H9 (cell line): ENCODE results near the gene FXYD2. TPM values are rescaled to one million over a fixed set of nuclear protein-coding genes. Genes with fewer than 3 reads are reported as not detected.

Experiments
- DNase-seq: peaks from one replicate; pipeline ENCODE4 v3.0.0-alpha.2; 2017
- H2AFZ ChIP-seq: one replicate; pipeline ENCODE4 v1.6.1; 2013; ENCODE audit warnings: mild to moderate bottlenecking, low read length, control low read depth, moderate library complexity
- H2AK5ac ChIP-seq: 2 replicates; pipeline ENCODE4 v1.6.1; 2013; ENCODE audit warnings: low read length, control low read depth, mixed read lengths; ENCODE audit not compliant: insufficient read length
- H2BK120ac ChIP-seq: one replicate; pipeline ENCODE4 v1.6.1; 2013; ENCODE audit warnings: low read depth, mild to moderate bottlenecking, low read length, control low read depth, inconsistent platforms; ENCODE audit not compliant: poor library complexity, severe bottlenecking
- H2BK12ac ChIP-seq: 2 replicates; pipeline ENCODE4 v1.6.1; 2013; ENCODE audit warnings: low read length, control low read depth, mixed read lengths, low read depth; ENCODE audit not compliant: insufficient read length
- H2BK15ac ChIP-seq: 2 replicates; pipeline ENCODE4 v1.6.1; 2013; ENCODE audit warnings: low read depth, low read length, control low read depth
- H2BK20ac ChIP-seq: one replicate; pipeline ENCODE4 v1.6.1; 2013; ENCODE audit warnings: low read depth, mild to moderate bottlenecking, low read length, control low read depth, inconsistent platforms; ENCODE audit not compliant: poor library complexity, severe bottlenecking
- H2BK5ac ChIP-seq: 2 replicates; pipeline ENCODE4 v1.6.1; 2013; ENCODE audit warnings: low read length, control low read depth, mixed read lengths; ENCODE audit not compliant: insufficient read length
- H3K14ac ChIP-seq: 2 replicates; pipeline ENCODE4 v1.6.1; 2013; ENCODE audit warnings: low read length, control low read depth; ENCODE audit not compliant: insufficient read depth
- H3K18ac ChIP-seq: 2 replicates; pipeline ENCODE4 v1.6.1; 2013; ENCODE audit warnings: low read depth, mild to moderate bottlenecking, mixed read lengths, low read length, control low read depth; ENCODE audit not compliant: insufficient read length
- H3K23ac ChIP-seq: 2 replicates; pipeline ENCODE4 v1.6.1; 2013; ENCODE audit warnings: low read length, control low read depth, mixed read lengths, low read depth; ENCODE audit not compliant: insufficient read length
- H3K23me2 ChIP-seq: 2 replicates; pipeline ENCODE4 v1.6.1; 2013; ENCODE audit warnings: low read depth, mild to moderate bottlenecking, mixed read lengths, low read length, control low read depth; ENCODE audit not compliant: insufficient read length, poor library complexity, severe bottlenecking
- H3K27ac ChIP-seq: 2 replicates; pipeline ENCODE4 v1.5.1; 2013; ENCODE audit warnings: low read length, control low read depth, mixed read lengths, low read depth; ENCODE audit not compliant: insufficient read length
- H3K27me3 ChIP-seq: 2 replicates; pipeline ENCODE4 v1.6.1; 2013; ENCODE audit warnings: low read length, control low read depth, inconsistent platforms; ENCODE audit not compliant: insufficient read depth
- H3K4ac ChIP-seq: 2 replicates; pipeline ENCODE4 v1.6.1; 2013; ENCODE audit warnings: low read depth, mild to moderate bottlenecking, control low read depth, inconsistent platforms, low read length, moderate library complexity
- H3K4me1 ChIP-seq: 2 replicates; pipeline ENCODE4 v1.6.1; 2013; ENCODE audit warnings: low read length, control low read depth, inconsistent platforms; ENCODE audit not compliant: insufficient read depth
- H3K4me2 ChIP-seq: 2 replicates; pipeline ENCODE4 v1.6.1; 2013; ENCODE audit warnings: low read length, control low read depth, mixed read lengths; ENCODE audit not compliant: insufficient read length, insufficient read depth
- H3K56ac ChIP-seq: 2 replicates; pipeline ENCODE4 v1.6.1; 2013; ENCODE audit warnings: low read depth, mild to moderate bottlenecking, mixed read lengths, low read length, control low read depth; ENCODE audit not compliant: insufficient read length
- H3K79me1 ChIP-seq: 2 replicates; pipeline ENCODE4 v1.6.1; 2013; ENCODE audit warnings: low read depth, mild to moderate bottlenecking, moderate library complexity, low read length, control low read depth, inconsistent platforms; ENCODE audit not compliant: insufficient read depth, poor library complexity, severe bottlenecking
- H3K79me2 ChIP-seq: 2 replicates; pipeline ENCODE4 v1.6.1; 2013; ENCODE audit warnings: low read length, control low read depth, inconsistent platforms; ENCODE audit not compliant: insufficient read depth
- H3K9ac ChIP-seq: 2 replicates; pipeline ENCODE4 v1.6.1; 2013; ENCODE audit warnings: low read length, control low read depth, mixed read lengths; ENCODE audit not compliant: insufficient read length; ENCODE audit errors: extremely low read depth
- H3K9me3 ChIP-seq: one replicate; pipeline ENCODE4 v1.6.1; 2013; ENCODE audit warnings: low read depth, low read length, inconsistent platforms; ENCODE audit not compliant: control insufficient read depth
- H3T11ph ChIP-seq: one replicate; pipeline ENCODE4 v1.6.1; 2013; ENCODE audit warnings: mild to moderate bottlenecking, low read length, control low read depth, inconsistent platforms
- H4K20me1 ChIP-seq: one replicate; pipeline ENCODE4 v1.6.1; 2013; ENCODE audit not compliant: control insufficient read depth, insufficient read length, insufficient read depth
- H4K5ac ChIP-seq: 2 replicates; pipeline ENCODE4 v1.6.1; 2013; ENCODE audit warnings: low read depth, mild to moderate bottlenecking, mixed read lengths, low read length, control low read depth; ENCODE audit not compliant: insufficient read length
- H4K8ac ChIP-seq: replicated peaks from 2 replicates; pipeline ENCODE4 v1.6.1; 2013; ENCODE audit warnings: low read length, control low read depth, mixed read lengths, low read depth; ENCODE audit not compliant: insufficient read length
- H4K91ac ChIP-seq: 2 replicates; pipeline ENCODE4 v1.6.1; 2013; ENCODE audit warnings: low read depth, mild to moderate bottlenecking, moderate library complexity, mixed read lengths, low read length, control low read depth; ENCODE audit not compliant: insufficient read length
- H3K27ac Mint-ChIP-seq, 3 experiments: 2 replicates in 2 of 3; 3 replicates in 1 of 3; pipeline ENCODE4 v1.8.0; 2020 to 2021; ENCODE audit warnings: mixed read lengths in 3 of 3, mild to moderate bottlenecking in 1 of 3, moderate library complexity in 1 of 3
- H3K27me3 Mint-ChIP-seq: 2 replicates; pipeline ENCODE4 v1.8.0; 2021; ENCODE audit warnings: low read depth, mild to moderate bottlenecking, moderate library complexity, mixed read lengths
- H3K36me3 Mint-ChIP-seq, 3 experiments: 2 replicates in 2 of 3; 3 replicates in 1 of 3; pipeline ENCODE4 v1.8.0; 2020 to 2021; ENCODE audit warnings: low read depth in 3 of 3, mixed read lengths in 3 of 3; ENCODE audit not compliant: insufficient read depth in 1 of 3
- H3K4me1 Mint-ChIP-seq, 2 experiments: 2 replicates each; pipeline ENCODE4 v1.8.0; 2020; ENCODE audit warnings: mixed read lengths in 2 of 2
- H3K4me3 Mint-ChIP-seq, 2 experiments: 2 replicates in 1 of 2; 3 replicates in 1 of 2; pipeline ENCODE4 v1.8.0; 2020 to 2021; ENCODE audit warnings: mild to moderate bottlenecking in 2 of 2, mixed read lengths in 2 of 2, moderate library complexity in 1 of 2
- H3K9me3 Mint-ChIP-seq, 2 experiments: 2 replicates in 1 of 2; 3 replicates in 1 of 2; pipeline ENCODE4 v1.8.0; 2020; ENCODE audit warnings: mild to moderate bottlenecking in 2 of 2, mixed read lengths in 2 of 2, moderate library complexity in 1 of 2
- WGBS: extraction: QIAGEN DNeasy Blood & Tissue Kit; methylation state at CpG from one replicate; pipeline ENCODE4 v1.1.7; 2013; ENCODE audit warnings: missing lambda C conversion rate, low lambda C conversion rate, mixed read lengths; ENCODE audit not compliant: insufficient read length; ENCODE audit errors: extremely low coverage; 5-methylcytosine and 5-hydroxymethylcytosine counted together
- total RNA-seq: library from RNA; stranded (reverse); gene quantifications from 2 replicates; pipeline ENCODE4 v1.2.1, GENCODE V29; 2021
- TF ChIP-seq, protein P1 (sequence below): fragments of 200-600 bp; sonication (generic); conservative IDR thresholded peaks from 3 replicates; pipeline ENCODE4 v1.8.0; 2021; ENCODE audit warnings: antibody characterized with exemption, mild to moderate bottlenecking

FXYD2 gene
- total RNA-seq, 1 experiment from 2014 or later = 0.79 TPM

DNA sequence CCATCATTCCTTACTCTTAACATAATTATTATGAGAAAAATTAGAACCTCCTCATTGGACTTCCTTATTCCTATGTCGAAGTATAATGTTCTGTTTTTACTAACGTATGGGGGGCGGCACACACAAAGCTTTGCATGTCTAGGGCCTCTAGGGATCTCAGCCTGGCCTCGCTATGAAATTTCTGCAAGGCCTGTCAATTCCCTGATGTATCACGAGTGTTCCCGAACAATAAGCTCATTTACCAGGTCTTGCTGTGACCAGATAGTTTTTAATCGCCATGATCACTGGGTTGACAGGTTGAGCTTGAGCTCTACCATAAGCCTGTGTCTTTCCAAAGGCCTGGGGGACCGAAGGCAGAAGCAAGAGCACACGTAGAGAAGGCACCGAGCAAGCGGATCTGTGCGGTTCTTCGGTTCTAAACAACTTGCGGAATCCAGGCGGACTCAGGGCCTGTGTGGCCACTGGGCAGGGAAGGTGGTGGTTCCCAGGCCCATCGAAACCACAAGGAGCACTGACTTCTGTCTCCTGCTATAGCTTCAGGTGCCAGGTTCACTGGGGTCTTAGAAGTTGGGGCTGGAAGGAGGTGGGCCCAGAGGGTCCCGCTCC is 10.4 kb upstream of the FXYD2 start:
- Histone ChIP-seq H3K56ac (no peak overlapping the region), H4K20me1 (peaks cover 2% of the 10 kb centered on the region), H3T11ph (no peak overlapping the region), H3K27ac (no peak overlapping the region), H3K4ac (no peak overlapping the region), H3K23me2 (no peaks in the 10 kb centered on the region), H2BK120ac (no peak overlapping the region), H4K5ac (no peak overlapping the region), H2AFZ (no peak overlapping the region), H3K9ac (no peak overlapping the region), H3K79me1 (no peaks in the 10 kb centered on the region), H2BK20ac (no peak overlapping the region), H3K23ac (no peak overlapping the region), H3K14ac (no peak overlapping the region), H3K79me2 (no peaks in the 10 kb centered on the region), H3K9me3 (no peaks in the 10 kb centered on the region), H3K27me3 (no peaks in the 10 kb centered on the region), H3K18ac (no peak overlapping the region), H3K4me2 (no peak overlapping the region), H4K8ac (no peak overlapping the region), H3K4me1 (no peaks in the 10 kb centered on the region), H2BK15ac (no peak overlapping the region), H2AK5ac (no peak overlapping the region), H2BK12ac (no peak overlapping the region), H2BK5ac (no peak overlapping the region), H4K91ac (no peak overlapping the region)
- no CpG with 5 or more reads among the region's 17 CpGs for WGBS
- Mint-ChIP-seq H3K27ac (no peak overlapping the region), H3K9me3 (no peaks in the 10 kb centered on the region), H3K4me3 (no peak overlapping the region), H3K27me3 (peaks cover 6% of the 10 kb centered on the region), H3K36me3 (peaks cover 0 to 10% (median 0%) of the 10 kb centered on the region in 3 experiments; a peak in 2 of 7 replicates), H3K4me1 (peaks cover 29 to 36% of the 10 kb centered on the region in 2 experiments)
- no peak for DNase-seq
- TF ChIP-seq, protein P1, sequence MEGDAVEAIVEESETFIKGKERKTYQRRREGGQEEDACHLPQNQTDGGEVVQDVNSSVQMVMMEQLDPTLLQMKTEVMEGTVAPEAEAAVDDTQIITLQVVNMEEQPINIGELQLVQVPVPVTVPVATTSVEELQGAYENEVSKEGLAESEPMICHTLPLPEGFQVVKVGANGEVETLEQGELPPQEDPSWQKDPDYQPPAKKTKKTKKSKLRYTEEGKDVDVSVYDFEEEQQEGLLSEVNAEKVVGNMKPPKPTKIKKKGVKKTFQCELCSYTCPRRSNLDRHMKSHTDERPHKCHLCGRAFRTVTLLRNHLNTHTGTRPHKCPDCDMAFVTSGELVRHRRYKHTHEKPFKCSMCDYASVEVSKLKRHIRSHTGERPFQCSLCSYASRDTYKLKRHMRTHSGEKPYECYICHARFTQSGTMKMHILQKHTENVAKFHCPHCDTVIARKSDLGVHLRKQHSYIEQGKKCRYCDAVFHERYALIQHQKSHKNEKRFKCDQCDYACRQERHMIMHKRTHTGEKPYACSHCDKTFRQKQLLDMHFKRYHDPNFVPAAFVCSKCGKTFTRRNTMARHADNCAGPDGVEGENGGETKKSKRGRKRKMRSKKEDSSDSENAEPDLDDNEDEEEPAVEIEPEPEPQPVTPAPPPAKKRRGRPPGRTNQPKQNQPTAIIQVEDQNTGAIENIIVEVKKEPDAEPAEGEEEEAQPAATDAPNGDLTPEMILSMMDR = no peak
